Middle frontal gyrus (tissue), 1 donor: ENCODE data around the gene CRPPA.
"Not testable (repeated sequence)": the region's sequence is repeated elsewhere in the genome, so short reads cannot be mapped to it uniquely, and the experiment has no call there.

Experiments used
- DNase-seq: peaks from one replicate; pipeline ENCODE4 v3.0.0-alpha.2; 2015; ENCODE audit warnings: low spot score; ENCODE audit errors: extremely low spot score

Gene CRPPA

GRCh38 chr7:16421333-16422102 lies at the start of gene CRPPA:
CRPPA (minus strand) TSS chr7:16421538; CDS start chr7:16421322, 216 bp downstream.
- DNase-seq = no peak

DNA sequence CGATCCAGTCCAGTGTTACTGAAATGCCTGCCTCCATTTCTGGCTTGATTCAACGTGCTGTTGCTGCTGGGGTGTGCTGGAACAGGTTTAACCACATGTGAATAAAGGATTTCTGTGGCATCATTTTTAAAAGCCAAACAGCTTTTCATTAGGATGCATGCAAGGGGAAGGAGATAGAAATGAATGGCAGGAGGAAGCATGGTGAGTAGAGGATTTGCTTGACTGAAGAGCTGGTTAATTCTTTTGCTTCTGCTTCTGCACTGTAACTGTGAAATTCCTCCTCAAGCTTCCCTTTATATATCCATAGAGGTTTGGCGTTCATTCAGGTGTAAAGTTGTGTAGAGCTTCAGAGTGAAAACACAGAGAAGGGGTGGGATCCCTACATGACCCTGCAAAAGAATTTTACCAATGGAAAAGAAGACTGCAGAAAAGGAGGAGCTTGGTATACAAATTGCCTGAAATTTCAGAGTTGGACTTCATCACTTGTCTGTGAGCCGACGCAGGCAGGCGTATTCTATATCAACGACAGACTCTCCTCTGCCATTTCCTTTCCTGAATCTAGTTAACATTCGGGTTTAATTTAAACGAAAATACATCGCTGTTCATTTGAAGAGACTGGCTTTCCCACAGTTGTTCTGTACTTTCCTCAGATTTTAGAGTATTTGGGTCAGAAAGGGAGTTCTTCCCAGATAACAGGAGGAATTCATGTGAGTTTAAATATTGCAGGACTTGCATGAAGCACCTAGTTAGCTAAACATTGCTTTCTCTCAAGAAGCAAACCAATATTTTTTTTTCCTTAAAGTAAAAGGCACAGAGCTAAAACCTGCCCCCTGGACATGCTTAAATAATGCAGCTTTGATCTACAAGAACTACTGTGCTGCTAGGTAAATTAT lies 44.4 kb upstream of the CRPPA start, which contains the start of gene SOSTDC1:
SOSTDC1 (minus strand) TSS at position 270 of the 893 bp plus-strand sequence; CDS start at position 200, 70 bp downstream.
- DNase-seq = no peak

- no peak for DNase-seq
Observed at GRCh38 chr7:16463949-16464715, 42.8 kb upstream of the CRPPA start.

DNA sequence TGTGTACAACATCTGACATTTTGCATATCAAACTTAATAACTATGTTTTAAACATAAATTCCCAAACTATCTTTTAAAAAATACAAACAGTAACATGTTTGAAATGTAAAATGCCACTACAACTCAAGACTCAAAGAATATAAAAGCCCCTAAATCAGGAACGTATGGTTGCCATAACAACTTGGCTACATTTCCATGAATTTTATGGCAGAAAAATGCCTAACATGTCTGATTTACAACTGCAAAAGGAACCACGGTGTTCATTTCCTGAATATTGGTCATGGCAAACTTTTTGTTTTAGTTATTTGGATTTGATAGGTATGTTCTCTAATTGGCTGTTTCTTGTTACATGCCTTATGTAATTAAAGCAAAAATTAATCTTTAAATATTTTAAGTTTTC lies 42.2 kb upstream of the CRPPA start:
- DNase-seq = no peak

- no peak for DNase-seq
Observed at GRCh38 chr7:16462431-16462889, 41.1 kb upstream of the CRPPA start.

DNA sequence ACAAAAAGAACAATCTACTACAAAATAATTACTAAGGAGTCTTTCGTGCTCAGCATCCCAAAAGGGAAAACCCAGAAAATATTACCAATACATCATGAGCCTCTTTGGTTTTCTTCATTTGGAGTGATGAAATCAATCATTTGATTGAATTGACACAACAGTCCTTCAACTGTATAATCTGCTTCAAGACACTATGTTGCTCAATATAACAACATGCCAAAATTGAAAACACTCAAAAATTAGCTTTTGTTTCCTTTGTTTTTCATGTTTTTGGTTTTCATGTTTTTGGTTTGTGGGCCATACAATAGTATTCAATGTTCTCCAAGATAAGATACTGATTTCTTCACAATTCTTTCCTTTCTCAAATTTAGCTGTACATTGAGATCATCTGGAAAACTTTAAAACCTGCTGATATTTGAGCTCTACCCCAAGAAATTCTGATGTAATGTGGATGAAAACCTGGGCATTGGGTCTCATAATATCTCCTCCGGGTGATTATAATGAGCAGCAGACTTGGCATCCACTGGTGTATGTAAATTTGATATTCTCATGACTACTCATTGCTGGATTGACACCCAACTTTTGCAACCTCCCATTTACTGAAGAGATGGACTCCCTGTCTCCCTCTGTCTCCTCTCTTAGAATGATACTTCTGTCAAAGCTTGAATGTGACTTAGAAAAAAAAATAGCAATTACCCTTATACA lies 39.6 kb upstream of the CRPPA start:
- no peak for DNase-seq

GRCh38 chr7:16456303-16456702 lies 35.0 kb upstream of the CRPPA start:
- not testable (repeated sequence) for DNase-seq

DNA sequence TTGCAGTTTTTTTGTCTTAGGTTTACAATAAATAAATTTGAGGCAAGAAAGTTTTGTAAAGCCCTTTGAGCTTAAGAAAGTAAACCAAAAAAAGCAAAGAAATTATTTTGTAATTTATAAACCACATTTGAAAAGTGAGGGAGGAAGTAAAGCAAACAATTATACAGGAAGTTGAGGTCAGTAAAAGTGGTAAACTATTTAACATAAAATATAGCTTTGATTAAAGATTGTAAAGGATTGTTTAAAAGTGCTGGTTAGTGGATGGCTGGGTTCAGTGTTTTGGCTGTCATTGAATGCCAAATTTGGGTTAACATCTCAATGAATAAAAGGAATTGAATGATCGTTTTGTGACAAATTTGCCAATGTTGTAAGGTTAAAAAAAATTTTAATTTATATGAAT lies 34.3 kb upstream of the CRPPA start:
- DNase-seq = no peak

DNA sequence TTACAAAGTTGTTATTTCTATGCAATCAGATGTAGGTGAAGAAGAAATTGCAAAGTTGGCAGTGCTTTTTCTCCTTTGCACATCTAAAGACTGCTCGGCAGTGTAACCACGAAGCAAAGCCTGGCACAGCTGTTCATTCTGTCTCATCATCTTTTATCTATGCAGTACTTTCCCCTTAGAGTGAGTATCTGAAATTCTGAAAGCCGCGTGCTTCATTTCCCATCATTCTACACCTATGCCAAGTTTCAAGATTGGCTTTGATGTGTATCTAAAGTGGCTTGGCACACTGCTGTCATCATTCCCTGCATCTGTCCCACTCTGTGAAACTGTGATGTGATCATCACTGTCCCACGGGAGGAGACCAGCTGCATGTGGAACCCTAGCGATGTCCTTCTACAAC lies 29.0 kb upstream of the CRPPA start:
- peak; percentile 52 for DNase-seq

DNA sequence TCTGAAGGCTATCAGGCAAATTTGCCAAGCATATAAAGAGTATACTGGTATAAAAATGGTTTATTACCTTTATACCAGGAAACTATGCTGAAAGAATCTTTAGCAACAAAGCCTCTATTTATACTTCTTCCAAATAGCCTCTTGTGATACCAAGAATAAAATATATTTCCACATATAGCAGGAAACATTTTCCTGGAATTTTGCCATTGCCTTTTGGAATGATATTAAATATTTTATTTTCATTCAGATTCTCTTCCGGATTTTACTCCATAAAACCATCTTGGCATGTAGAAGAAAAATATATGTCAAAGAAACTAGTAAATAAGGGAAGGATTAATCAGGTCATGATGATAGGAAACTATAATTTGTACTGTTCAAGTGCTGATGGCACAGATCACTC lies 26.5 kb upstream of the CRPPA start:
- no peak for DNase-seq

DNA sequence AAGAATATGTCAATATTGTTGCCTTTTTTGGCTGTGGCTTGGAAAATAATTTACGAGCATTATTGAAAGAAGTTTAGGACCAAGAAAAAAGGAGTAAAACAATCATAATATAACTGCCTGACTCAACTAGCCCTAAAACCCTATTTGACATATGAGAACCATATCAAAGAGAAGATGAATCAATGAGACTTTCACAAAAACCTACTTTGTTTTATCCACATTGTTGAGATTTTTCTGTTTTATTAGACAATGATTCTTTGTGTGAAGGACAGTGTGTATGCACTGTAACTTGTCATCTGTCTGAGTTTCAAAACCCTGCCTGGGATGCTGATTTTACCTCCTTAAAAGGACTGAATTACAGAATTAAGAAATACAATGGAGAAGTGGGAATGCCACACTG lies 25.2 kb upstream of the CRPPA start:
- DNase-seq = no peak

GRCh38 chr7:16443871-16444270 lies 22.5 kb upstream of the CRPPA start:
- DNase-seq = not testable (repeated sequence)

DNA sequence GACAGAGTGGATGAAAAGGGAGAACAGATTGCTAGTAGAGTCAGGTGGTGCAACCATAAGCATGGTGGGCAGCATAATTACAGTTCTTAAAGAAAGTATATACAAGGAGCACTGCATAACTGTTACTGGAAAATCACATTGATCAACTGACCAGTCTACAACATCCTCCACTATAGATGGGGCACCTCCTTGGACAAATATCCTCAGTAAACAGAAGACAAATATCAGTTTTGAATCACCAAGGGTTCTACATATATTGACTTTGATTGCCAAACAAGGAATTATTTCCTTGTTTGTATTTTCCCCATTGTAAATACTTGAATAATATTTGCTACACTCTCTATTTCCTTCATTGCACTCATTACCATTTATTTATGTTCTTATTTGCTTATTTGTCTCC lies 17.6 kb upstream of the CRPPA start:
- no peak for DNase-seq

DNA sequence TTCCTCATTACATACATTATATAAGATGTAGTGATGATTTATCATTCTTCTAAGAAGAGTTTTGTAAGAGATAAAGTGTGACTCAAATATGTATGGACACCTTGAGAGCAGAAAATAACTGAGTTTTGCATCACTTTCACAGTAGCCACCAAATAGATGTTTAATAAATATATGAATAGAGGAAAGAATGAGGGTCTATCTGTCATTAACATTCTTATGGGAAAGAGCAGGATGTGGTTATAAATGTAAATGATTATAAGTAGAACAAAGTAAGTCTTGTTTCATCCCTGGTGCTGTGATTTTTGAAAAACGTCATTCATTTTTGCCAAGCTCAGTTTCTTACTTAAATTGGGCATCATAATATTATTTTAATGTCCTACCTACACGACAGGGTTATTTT lies 15.0 kb upstream of the CRPPA start:
- no peak for DNase-seq

DNA sequence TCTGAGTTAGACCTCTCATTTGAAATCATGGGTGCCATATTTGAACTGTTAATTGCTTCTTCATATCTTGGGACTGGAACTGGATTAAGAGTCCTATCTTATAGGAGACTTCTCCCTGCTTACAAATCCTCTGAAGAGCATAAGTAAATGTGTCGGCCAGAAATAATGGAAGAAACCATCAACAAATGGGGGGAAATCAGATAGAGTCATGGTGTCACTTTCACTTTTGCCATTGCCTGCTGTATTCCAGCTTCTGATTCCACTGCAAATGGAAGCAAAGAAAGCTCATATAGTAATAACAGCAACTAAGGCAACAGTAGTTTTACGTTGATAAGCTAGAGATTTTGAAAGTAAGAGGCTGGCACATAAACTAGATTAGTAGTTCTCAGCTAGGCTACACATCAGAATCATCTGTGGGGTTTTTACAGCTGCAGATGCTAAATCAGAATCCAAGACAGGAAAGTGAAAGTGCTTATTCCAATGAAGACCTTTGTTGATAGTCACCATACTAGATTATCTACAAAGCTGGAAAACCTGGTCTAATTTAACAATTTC lies 12.3 kb upstream of the CRPPA start:
- no peak for DNase-seq

DNA sequence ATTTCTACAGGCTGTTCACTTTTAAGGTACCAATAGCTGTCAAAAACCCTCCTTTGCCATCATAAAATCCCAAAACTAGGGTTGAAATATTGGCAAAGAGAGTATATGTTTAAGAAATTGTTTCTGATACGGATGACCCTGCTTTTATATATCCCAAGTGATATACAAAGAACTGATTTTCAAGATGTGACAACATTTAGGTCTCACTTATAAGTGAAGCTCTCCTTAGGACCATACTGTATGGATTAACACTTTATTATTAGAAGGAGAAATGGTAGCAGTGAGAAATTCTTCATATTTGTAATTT lies 11.0 kb upstream of the CRPPA start:
- DNase-seq = no peak

DNA sequence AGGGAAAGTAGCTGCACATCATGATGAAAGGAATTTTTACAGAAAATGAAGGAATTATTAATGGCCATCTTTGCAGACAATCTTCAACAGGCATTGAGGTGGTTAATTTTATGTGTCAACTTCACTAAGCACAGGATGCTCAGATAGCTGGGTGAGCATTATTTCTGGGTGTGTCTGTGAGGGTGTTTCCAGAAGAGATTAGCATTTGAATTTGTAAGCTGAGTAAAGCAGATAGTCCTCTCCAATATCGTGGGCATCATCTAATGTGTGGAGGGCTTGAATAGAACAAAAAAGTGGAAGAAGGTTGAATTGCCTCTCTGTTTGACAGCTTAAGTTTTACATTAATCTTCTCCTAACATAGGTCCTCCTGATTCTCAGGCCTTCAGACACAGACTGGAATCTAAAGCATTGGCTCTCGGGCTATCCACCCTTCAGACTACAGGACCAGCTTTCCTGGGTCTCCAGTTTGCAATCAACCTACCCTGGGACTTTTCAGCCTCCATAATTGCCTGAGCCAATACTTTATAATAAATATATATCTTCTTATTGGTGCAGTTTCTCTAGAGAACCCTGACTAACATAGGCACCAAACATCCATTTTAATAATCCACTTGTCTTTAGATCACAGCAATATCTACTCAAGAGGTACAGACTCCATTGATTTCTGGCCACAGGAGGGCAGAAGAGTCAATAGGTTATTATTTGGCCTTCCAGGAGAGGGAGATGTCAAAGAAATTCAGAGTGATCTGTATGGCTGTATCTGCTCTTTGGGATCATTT lies 10.5 kb upstream of the CRPPA start:
- no peak for DNase-seq

DNA sequence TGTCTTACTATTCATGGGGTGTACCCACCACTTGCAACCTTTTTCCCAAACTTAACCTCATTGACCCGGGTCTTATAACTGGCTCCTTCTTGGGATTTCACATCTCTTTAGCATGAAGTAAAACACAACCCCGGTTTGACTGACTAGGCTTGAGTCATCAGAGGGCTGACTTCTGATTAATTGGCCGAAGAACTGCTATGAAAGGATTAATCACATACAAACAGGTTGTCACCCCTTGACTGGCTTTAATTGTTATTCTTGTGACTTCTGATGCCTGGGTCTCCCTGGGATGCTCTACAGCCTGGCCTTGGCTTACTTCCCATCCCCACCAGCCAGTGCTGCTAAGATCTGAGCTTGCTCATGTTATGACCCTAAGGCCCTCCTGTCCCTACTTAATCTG lies 8.8 kb upstream of the CRPPA start:
- no peak for DNase-seq

- DNase-seq = no peak
Observed at GRCh38 chr7:16428672-16429071, 7.3 kb upstream of the CRPPA start.

DNA sequence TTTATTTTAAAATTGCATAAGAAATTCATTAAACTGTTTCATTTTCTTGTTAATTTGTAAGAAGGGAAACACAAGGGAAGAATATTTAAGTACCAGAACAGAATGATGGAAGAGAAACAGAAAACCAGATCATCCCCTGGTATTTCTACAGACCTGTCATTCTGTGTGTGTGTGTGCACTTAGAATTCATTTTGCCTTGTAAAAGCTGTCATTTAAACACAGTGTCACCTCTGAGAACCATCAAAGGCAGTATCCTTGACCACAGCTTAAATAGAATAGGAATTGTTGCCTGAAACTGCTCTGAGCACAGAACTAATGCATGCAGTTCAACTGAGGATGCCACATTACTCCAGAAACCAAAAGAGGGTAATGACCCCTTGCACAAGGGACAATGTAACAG lies 6.8 kb upstream of the CRPPA start:
- DNase-seq = no peak
